Parathyroid adenoma (tissue), 2 donors: ENCODE measurements around the gene OPALIN.

Source experiments
- H2AFZ ChIP-seq: fragments of 300-600 bp; sonication (generic); one replicate; pipeline ENCODE4 v1.7.0; 2017; ENCODE audit warnings: antibody characterized with exemption, mild to moderate bottlenecking
- H3K27ac ChIP-seq: fragments of 300-600 bp; sonication (generic); one replicate; pipeline ENCODE4 v1.7.0; 2017
- H3K27me3 ChIP-seq: fragments of 300-600 bp; sonication (generic); one replicate; pipeline ENCODE4 v1.7.0; 2017; ENCODE audit warnings: low read length; ENCODE audit not compliant: control insufficient read depth, insufficient read depth
- H3K36me3 ChIP-seq: fragments of 300-600 bp; sonication (generic); one replicate; pipeline ENCODE4 v1.7.0; 2017; ENCODE audit warnings: low read length; ENCODE audit not compliant: control insufficient read depth, insufficient read depth
- H3K4me1 ChIP-seq: fragments of 300-600 bp; sonication (generic); one replicate; pipeline ENCODE4 v1.7.0; 2017; ENCODE audit warnings: control low read depth
- H3K4me2 ChIP-seq: fragments of 300-600 bp; sonication (generic); one replicate; pipeline ENCODE4 v1.7.0; 2017; ENCODE audit warnings: low read length
- H3K4me3 ChIP-seq: fragments of 300-600 bp; sonication (generic); one replicate; pipeline ENCODE4 v1.7.0; 2017; ENCODE audit warnings: low read depth, low read length
- H3K79me2 ChIP-seq: fragments of 300-600 bp; sonication (generic); one replicate; pipeline ENCODE4 v1.7.0; 2017; ENCODE audit warnings: control low read depth
- H3K9ac ChIP-seq: fragments of 300-600 bp; sonication (generic); one replicate; pipeline ENCODE4 v1.7.0; 2017; ENCODE audit warnings: mild to moderate bottlenecking
- H3K9me3 ChIP-seq: fragments of 300-600 bp; sonication (generic); one replicate; pipeline ENCODE4 v1.7.0; 2017; ENCODE audit warnings: low read length; ENCODE audit not compliant: control insufficient read depth
- TF ChIP-seq, protein P1 (sequence below): fragments of 300-600 bp; sonication (generic); IDR thresholded peaks from one replicate; pipeline ENCODE4 v1.7.0; 2017; ENCODE audit warnings: antibody characterized with exemption, mild to moderate bottlenecking
- donor health status: primary hyperparathyroidism.

Gene OPALIN

DNA sequence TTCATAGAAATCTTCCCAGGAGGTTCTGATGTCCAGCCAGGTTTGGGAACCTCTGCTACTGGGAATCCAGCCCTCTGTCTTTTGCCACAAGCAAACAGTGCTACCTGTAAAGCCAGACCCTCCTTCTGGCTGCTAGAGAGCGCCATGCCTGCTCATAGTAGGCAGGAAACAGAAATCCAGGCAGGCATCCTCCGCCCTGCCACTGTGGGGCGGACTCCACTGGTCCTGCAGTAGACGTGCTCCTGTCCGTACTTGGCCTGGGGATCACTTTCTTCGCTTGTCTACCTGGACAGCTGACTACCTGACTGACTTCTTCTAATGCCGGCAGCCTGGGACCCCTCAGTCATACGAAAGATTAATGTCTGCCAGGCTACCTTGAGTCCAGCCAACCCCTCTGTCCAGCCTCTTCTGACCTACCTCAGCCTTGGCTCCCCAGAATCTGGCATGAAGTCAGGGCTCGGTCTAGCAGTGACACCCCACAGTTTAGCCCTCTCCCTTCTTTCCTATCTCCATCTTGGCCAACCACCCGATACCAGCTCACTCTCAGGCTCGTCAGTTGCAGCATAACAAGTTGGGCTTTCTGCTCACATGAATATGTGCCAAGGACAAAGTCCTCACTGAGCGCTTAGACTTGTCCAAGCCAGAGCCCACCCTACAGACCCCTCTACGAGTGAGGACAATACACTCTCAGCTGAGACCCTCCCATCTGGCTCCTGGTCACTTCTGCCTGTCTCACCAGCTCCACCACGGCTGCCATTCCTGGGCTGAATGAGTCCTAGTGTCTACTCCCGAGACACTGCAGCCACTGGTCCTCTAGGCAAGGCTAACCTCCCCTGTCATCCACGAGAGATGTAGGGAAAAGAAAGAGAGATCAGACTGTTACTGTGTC is 43.9 kb upstream of the OPALIN start:
- TF ChIP-seq, protein P1, sequence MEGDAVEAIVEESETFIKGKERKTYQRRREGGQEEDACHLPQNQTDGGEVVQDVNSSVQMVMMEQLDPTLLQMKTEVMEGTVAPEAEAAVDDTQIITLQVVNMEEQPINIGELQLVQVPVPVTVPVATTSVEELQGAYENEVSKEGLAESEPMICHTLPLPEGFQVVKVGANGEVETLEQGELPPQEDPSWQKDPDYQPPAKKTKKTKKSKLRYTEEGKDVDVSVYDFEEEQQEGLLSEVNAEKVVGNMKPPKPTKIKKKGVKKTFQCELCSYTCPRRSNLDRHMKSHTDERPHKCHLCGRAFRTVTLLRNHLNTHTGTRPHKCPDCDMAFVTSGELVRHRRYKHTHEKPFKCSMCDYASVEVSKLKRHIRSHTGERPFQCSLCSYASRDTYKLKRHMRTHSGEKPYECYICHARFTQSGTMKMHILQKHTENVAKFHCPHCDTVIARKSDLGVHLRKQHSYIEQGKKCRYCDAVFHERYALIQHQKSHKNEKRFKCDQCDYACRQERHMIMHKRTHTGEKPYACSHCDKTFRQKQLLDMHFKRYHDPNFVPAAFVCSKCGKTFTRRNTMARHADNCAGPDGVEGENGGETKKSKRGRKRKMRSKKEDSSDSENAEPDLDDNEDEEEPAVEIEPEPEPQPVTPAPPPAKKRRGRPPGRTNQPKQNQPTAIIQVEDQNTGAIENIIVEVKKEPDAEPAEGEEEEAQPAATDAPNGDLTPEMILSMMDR: no peak
- H3K9ac ChIP-seq: no peak overlapping the region
- no peaks in the 10 kb centered on the region for H3K27me3 ChIP-seq
- H3K4me2 ChIP-seq: no peak overlapping the region
- H3K79me2 ChIP-seq: no peaks in the 10 kb centered on the region
- no peaks in the 10 kb centered on the region for H3K36me3 ChIP-seq
- H3K4me3 ChIP-seq: no peak overlapping the region
- H3K27ac ChIP-seq: no peak overlapping the region
- no peaks in the 10 kb centered on the region for H3K9me3 ChIP-seq
- H3K4me1 ChIP-seq: no peaks in the 10 kb centered on the region
- no peak overlapping the region for H2AFZ ChIP-seq

DNA sequence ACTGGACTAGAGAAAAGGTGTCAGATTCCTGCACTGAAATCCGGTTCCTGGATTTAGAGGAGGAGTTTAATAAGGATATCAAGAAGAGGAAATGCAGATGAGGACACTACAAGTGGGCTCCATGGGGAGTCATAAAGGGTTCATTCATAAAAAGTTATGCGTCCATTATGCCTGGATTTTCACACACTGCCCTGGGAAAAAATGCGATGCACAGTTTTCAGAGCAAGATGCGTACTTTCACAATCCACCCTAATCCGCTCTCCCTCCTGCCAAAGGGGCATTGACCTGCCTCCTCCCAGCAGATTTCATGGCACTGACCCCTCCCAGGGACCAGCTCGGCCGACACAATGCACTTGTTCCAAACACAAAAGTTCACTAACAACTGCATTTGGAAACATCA is 42.2 kb upstream of the OPALIN start:
- H3K27me3 ChIP-seq: no peaks in the 10 kb centered on the region
- H3K9ac ChIP-seq: no peak overlapping the region
- no peaks in the 10 kb centered on the region for H3K4me1 ChIP-seq
- no peak overlapping the region for H3K4me2 ChIP-seq
- TF ChIP-seq, protein P1: no peak
- H3K79me2 ChIP-seq: no peaks in the 10 kb centered on the region
- no peak overlapping the region for H2AFZ ChIP-seq
- H3K4me3 ChIP-seq: no peak overlapping the region
- H3K9me3 ChIP-seq: no peaks in the 10 kb centered on the region
- H3K27ac ChIP-seq: no peak overlapping the region
- no peaks in the 10 kb centered on the region for H3K36me3 ChIP-seq

DNA sequence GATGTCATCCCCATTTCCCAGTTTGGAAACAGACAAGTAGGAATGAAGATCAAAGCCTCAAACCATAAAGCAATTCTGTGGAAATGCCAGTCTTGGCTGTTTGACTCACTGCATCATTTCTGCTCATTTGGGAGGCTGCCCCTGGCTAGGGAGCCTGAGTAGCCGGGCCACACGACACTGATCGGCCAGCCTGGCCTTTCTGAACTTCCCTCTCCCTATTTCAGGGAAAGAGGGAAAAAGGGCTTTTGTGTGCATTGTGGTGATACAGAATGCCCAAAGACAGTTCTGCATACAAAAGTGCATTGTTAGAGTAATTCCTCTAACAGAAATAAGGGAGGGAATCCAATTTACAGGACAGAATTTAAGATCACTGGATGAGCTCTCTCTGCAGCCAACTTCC is 41.7 kb upstream of the OPALIN start:
- Histone ChIP-seq H3K4me2 (no peak overlapping the region), H3K79me2 (no peaks in the 10 kb centered on the region), H3K27me3 (no peaks in the 10 kb centered on the region), H3K9ac (no peak overlapping the region), H2AFZ (no peak overlapping the region), H3K36me3 (no peaks in the 10 kb centered on the region), H3K4me1 (no peaks in the 10 kb centered on the region), H3K27ac (no peak overlapping the region), H3K4me3 (no peak overlapping the region), H3K9me3 (no peaks in the 10 kb centered on the region)
- TF ChIP-seq, protein P1: no peak

DNA sequence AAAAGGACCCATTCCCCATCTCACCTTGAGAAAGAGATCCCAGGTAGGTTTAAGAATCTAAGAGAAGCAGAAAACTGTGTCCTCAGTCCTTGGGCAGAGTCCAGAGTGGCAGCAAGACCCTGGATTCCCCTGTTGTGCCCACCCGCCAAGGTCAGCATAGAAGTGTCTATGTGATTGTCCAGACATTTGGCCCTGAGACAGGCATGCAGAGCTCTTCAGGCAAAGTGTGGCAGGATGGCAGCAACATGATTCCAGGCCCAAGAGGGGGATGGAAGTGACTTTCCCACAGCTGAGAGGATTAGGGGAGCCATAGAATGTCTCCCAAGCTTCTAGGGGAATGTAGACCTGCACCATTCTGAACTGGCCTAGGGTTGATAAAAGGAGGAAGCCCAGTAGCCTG is 39.1 kb upstream of the OPALIN start:
- Histone ChIP-seq H3K4me1 (no peaks in the 10 kb centered on the region), H3K27me3 (no peaks in the 10 kb centered on the region), H3K4me3 (no peak overlapping the region), H3K9me3 (no peaks in the 10 kb centered on the region), H3K9ac (no peak overlapping the region), H3K36me3 (no peaks in the 10 kb centered on the region), H3K79me2 (no peaks in the 10 kb centered on the region), H3K4me2 (no peak overlapping the region), H2AFZ (no peak overlapping the region), H3K27ac (no peak overlapping the region)
- TF ChIP-seq, protein P1: no peak
